Heart right ventricle (tissue), 16 donors: ENCODE results near the gene KLHL12. TPM values are rescaled to one million over a fixed set of nuclear protein-coding genes. Genes with fewer than 3 reads are reported as not detected.

ENCODE experiments used
- ATAC-seq, 8 donors: fragments of 200-7000 bp; cut with Tn5 transposase; one replicate each; pipeline ENCODE4 v1.9.1; 2020; ENCODE audit warnings: mild to moderate bottlenecking in 8 of 8, moderate library complexity in 8 of 8, moderate number of reproducible peaks in 1 of 8
- DNase-seq, 2 donors: peaks; one replicate each; pipeline ENCODE4 v3.0.0-alpha.2; 2020
- H3K27ac ChIP-seq, 10 donors: fragments of 200-600 bp; sonication (generic) in 2 of 10; one replicate each; pipeline versions ENCODE4 v1.5.0 to v1.8.0; 2020 to 2022; ENCODE audit warnings: mild to moderate bottlenecking in 3 of 10
- H3K27me3 ChIP-seq, 7 donors: fragments of 200-600 bp; one replicate each; pipeline ENCODE4 v1.8.0; 2021 to 2022; ENCODE audit warnings: mild to moderate bottlenecking in 2 of 7
- H3K36me3 ChIP-seq, 9 donors: fragments of 200-600 bp; sonication (generic) in 1 of 9; one replicate each; pipeline versions ENCODE4 v1.5.0 to v1.8.0; 2020 to 2022; ENCODE audit warnings: mild to moderate bottlenecking in 2 of 9
- H3K4me1 ChIP-seq, 9 donors: fragments of 200-600 bp; sonication (generic) in 1 of 9; one replicate each; pipeline versions ENCODE4 v1.5.0 to v1.8.0; 2020 to 2022; ENCODE audit warnings: mild to moderate bottlenecking in 4 of 9
- H3K4me3 ChIP-seq, 10 donors: fragments of 200-600 bp; sonication (generic) in 2 of 10; one replicate each; pipeline versions ENCODE4 v1.5.0 to v1.8.0; 2020 to 2022; ENCODE audit warnings: mild to moderate bottlenecking in 7 of 10, moderate library complexity in 2 of 10
- H3K9me3 ChIP-seq, 11 donors: fragments of 200-600 bp in 10 of 11; sonication (generic) in 2 of 11; one replicate each; pipeline versions ENCODE4 v1.5.0 to v1.8.0; 2013 to 2022; ENCODE audit warnings: mild to moderate bottlenecking in 2 of 11, control low read depth in 1 of 11, moderate library complexity in 1 of 11
- WGBS, 2 donors: extraction: QIAGEN DNeasy Blood & Tissue Kit; methylation state at CpG; one replicate each; pipeline ENCODE4 v1.1.7; 2013; ENCODE audit warnings: inconsistent platforms in 1 of 2; 5-methylcytosine and 5-hydroxymethylcytosine counted together
- intact Hi-C, 10 donors: fragments of 100-400 bp; cut with DNase I; formaldehyde crosslinking; loops; one replicate each; pipeline versions ENCODE4 v1.11.1 to v1.14.2; 2022
- polyA plus RNA-seq, 2 donors: library from polyadenylated mRNA; stranded (reverse); fragments of 200-250 nt; gene quantifications; one replicate each; pipeline ENCODE4 v1.2.3, GENCODE V29; 2013
- total RNA-seq, 10 donors: library from RNA; stranded (reverse); fragmentation: NEBNext Ultra II Directional in 3 of 10; extraction: Animal tissue kit (Norgen Biotek cat#: 25700) in 3 of 10; gene quantifications; one replicate each; pipeline versions ENCODE4 v1.2.1 to v1.2.4, GENCODE V29; 2021 to 2023
- TF ChIP-seq, protein P1 (sequence below), 9 donors: fragments of 200-600 bp; sonication (generic) in 2 of 9; IDR thresholded peaks; one replicate each; pipeline versions ENCODE4 v1.5.0 to v1.8.0; 2021 to 2022; ENCODE audit warnings: antibody characterized with exemption in 9 of 9, mild to moderate bottlenecking in 5 of 9, moderate library complexity in 1 of 9
- donor health status: Arrhythmogenic right ventricular cardiomyopathy.
- donor health status: ischemic (EF 13 %, LVEDD 7.1; RV severe dilation, severe dysfunction).
- donor health status: healthy with polysubstance abuse.
- donor health status: DM: no; HTN: yes; CAD: no.
- donor health status: DM: no; HTN: no; CAD: no.
- donor health status: ischemic (EF 25% LVEDD 6.9; RV normal size, moderate dysfunction).
- donor health status: ischemic (EF 25% LVEDD 5.7; RV mildly dilated, moderate dysfunction).
- donor health status: healthy.
- donor health status: DM: yes; HTN: yes; CAD: no.
- donor health status: Ischemic cardiomyopathy.
- donor health status: ischemic (EF 35%, LVEDD 5.7; RV mildly dilated, moderate dysfunction).
- donor health status: nonischemic (EF 11% LVEDD 7.7; RV severe dilation, severe dysfunction).
- donor health status: DM: yes; HTN: yes; CAD: no.
- donor health status: PGD.
- donor health status: ischemic (EF 29% LVEDD 5.4; RV normal size, mild dysfunction).
- donor health status: nonischemic (EF 23%, LVEDD 6.1; RV moderate dilation, normal function).

The KLHL12 gene
- total and polyA plus RNA-seq, 12 donors, result 9.8 to 31.5 (median 22.2) TPM

DNA sequence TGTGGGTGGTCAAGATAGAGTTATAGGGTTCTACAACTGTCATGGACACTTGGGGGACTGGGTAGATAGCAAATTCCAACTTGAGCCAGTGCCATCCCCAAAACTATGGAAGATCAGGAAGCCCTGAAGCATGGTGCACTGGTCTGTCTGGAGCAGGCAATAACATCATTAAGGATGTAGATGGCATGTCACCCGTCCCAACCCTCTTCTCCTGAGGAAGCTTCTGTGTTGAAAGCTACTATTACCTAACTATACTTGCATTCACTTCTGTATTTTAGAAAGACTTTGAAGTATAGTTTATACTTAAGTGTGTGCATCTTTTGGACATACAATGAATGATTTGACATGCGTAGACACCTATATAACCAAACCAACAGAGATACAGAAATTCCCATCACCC, 71.0 kb downstream of the KLHL12 start:
- TF ChIP-seq, protein P1, sequence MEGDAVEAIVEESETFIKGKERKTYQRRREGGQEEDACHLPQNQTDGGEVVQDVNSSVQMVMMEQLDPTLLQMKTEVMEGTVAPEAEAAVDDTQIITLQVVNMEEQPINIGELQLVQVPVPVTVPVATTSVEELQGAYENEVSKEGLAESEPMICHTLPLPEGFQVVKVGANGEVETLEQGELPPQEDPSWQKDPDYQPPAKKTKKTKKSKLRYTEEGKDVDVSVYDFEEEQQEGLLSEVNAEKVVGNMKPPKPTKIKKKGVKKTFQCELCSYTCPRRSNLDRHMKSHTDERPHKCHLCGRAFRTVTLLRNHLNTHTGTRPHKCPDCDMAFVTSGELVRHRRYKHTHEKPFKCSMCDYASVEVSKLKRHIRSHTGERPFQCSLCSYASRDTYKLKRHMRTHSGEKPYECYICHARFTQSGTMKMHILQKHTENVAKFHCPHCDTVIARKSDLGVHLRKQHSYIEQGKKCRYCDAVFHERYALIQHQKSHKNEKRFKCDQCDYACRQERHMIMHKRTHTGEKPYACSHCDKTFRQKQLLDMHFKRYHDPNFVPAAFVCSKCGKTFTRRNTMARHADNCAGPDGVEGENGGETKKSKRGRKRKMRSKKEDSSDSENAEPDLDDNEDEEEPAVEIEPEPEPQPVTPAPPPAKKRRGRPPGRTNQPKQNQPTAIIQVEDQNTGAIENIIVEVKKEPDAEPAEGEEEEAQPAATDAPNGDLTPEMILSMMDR (IDR thresholded peaks at IDR 0.05), result no peak
- Histone ChIP-seq H3K36me3 (no peaks in the 10 kb centered on the region), H3K27ac (no peak overlapping the region), H3K4me1 (peaks cover 2 to 22% (median 9%) of the 10 kb centered on the region in 9 donors), H3K27me3 (peaks cover 0 to 3% (median 0%) of the 10 kb centered on the region in 7 donors), H3K4me3 (no peak overlapping the region), H3K9me3 (no peaks in the 10 kb centered on the region)
- 89 to 100% methylated on average over 2 of the region's 2 CpGs for WGBS, 2 donors
- DNase-seq, result no peak
- no peak for ATAC-seq
- intact Hi-C loops, result loop anchor here in 1 of 10 donors (5.0 kb wide), 1 partner anchor 39 kb away; no protein-coding TSS in a partner anchor

DNA sequence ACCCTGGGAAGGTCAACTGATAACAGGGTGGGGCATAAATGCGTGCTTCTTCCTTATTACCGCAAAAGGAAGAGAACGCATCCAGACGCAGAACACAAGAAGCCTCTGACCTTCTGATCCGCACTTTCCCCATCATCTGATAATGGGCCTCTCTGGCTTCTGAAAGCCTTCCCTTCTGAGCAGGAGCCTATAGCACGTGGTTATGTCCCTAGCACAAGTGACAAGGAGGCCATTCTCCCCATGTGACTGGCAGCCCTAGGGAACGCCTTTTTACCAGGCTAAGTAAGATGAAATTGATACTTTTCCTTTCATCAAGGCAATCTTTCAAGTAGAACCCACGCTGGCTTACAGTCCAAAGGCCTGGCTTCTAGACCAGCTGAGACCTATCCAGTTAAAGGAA, 72.2 kb downstream of the KLHL12 start:
- DNase-seq, result no peak
- Histone ChIP-seq H3K9me3 (no peaks in the 10 kb centered on the region), H3K4me1 (peaks cover 0 to 16% (median 5%) of the 10 kb centered on the region in 9 donors), H3K4me3 (no peak overlapping the region), H3K27me3 (no peaks in the 10 kb centered on the region), H3K27ac (no peak overlapping the region), H3K36me3 (no peaks in the 10 kb centered on the region)
- 90 to 94% methylated on average over 8 of the region's 8 CpGs for WGBS, 2 donors
- intact Hi-C loops, result loop anchor here in 1 of 10 donors (5.0 kb wide), 1 partner anchor 37 kb away; no protein-coding TSS in a partner anchor
- TF ChIP-seq, protein P1 (IDR thresholded peaks at IDR 0.05), result no peak
- ATAC-seq, result no peak

DNA sequence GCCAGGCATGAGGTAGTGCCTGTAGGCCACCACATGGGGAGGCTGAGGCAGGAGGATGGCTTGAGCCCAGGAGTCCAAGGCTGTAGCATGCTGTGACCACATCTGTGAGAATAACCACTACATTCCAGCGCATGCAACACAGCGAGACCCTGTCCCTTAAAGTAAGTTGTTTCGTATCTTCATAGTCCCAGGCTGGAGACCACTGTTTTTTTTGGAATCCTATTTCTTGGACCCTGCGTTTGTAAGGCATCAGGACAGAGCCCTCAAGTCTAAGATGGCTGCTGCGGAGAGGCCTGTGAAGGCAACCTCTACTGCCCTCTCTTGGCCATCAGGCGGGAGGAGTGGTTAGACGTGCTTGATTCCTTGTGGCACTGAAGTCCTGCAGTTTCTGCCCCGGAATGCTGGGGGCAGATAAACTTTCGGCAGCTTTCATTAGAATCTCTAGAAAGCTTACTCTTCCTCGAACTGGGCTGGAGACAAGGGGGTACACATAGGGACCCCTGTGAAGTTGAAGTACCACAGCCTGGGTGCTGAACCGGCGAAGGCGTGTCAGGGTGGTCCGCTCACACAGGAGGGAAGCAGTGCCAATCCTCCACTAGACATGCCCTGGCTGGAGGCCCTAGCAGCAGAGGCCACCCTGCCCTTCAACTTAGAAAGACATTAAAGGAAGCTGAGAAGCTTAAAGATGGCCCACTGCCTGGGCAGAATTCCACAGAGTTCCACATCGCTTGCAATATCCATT, 74.7 kb downstream of the KLHL12 start:
- H3K4me3 ChIP-seq, result no peak overlapping the region
- TF ChIP-seq, protein P1 (IDR thresholded peaks at IDR 0.05), result peak in 6 of 9 donors; percentile 25 to 52 (median 42)
- no peak overlapping the region for H3K27ac ChIP-seq
- ATAC-seq (peak in 1 of 8 donors; percentile 65), DNase-seq (no peak)
- no peaks in the 10 kb centered on the region for H3K9me3 ChIP-seq
- no peaks in the 10 kb centered on the region for H3K4me1 ChIP-seq
- H3K36me3 ChIP-seq, result no peaks in the 10 kb centered on the region
- intact Hi-C loops, result loop anchor here in 1 of 10 donors (1.0 kb wide), 1 partner anchor 105 kb away; no protein-coding TSS in a partner anchor
- H3K27me3 ChIP-seq, result no peaks in the 10 kb centered on the region
- 70% methylated on average over 15 of the region's 15 CpGs for WGBS, 2 donors

DNA sequence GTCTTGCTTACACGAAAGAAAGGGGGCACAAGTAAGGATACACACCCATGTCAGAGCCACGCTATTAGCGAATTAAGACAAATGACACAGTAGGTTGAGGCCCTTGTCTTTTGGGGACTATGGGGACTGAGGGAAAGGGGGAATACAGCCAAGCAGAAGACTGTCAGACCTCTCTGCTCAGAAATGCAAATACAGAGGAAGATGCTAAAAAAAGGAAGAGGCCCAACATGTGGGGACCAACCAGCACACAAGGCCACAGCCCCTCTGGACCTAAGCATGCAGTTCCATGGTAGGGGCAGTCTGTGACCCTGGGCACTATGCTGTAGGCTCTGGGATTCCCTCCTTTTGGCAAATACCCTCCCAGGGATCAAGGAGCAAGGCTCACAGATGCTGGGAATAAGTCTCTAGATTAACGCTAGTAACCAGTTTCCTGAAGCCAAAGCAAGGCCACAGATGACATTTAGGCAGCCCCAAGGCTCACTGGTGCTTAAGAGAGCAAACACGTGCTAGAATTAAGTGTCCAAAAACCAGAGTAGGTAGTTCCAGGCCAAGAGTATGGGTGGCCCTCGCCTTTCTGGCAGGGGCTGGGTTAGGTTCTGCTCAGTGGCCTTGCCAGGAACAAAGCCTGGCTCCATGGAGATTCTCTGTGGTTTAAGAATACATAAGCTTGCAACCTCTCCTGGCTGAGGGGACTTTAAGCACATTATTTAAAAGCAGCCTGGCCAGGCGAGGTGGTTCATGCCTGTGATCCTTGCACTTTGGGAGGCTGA, 76.3 kb downstream of the KLHL12 start:
- Histone ChIP-seq H3K9me3 (no peaks in the 10 kb centered on the region), H3K4me1 (no peaks in the 10 kb centered on the region), H3K27ac (no peak overlapping the region), H3K36me3 (no peaks in the 10 kb centered on the region), H3K27me3 (no peaks in the 10 kb centered on the region), H3K4me3 (no peak overlapping the region)
- ATAC-seq, result peak in 4 of 8 donors; percentile 34 to 67 (median 40)
- intact Hi-C loops, result no loop called here
- 87 to 93% methylated on average over 7 of the region's 7 CpGs for WGBS, 2 donors
- TF ChIP-seq, protein P1 (IDR thresholded peaks at IDR 0.05), result no peak
- DNase-seq, result no peak
